CD4-positive, alpha-beta memory T cell (primary cell): ENCODE results near the gene COL4A6. TPM values are rescaled to one million over a fixed set of nuclear protein-coding genes. Genes with fewer than 3 reads are reported as not detected.
"Not testable (repeated sequence)": the region's sequence is repeated elsewhere in the genome, so short reads cannot be mapped to it uniquely, and the experiment has no call there.

Experiments used
- CTCF ChIA-PET: fragments of 350-600 bp; sonication (Branson Sonifier 250); formaldehyde crosslinking; loops from one replicate; lab custom pipeline; 2021; ENCODE audit warnings: inconsistent platforms; ENCODE audit not compliant: partially characterized antibody; lab: Charles Lee
- POLR2A ChIA-PET: fragments of 350-600 bp; sonication (Branson Sonifier 250); formaldehyde crosslinking; loops from one replicate; lab custom pipeline; 2021; ENCODE audit not compliant: partially characterized antibody; lab: Charles Lee
- DNase-seq, 5 donors: peaks; one replicate each; pipeline versions ENCODE4 v3.0.0 to v3.0.0-alpha.2; 2020 to 2022; ENCODE audit warnings: mixed read lengths in 1 of 5
- H3K27ac ChIP-seq: one replicate; pipeline ENCODE4 v1.7.0; 2013; ENCODE audit warnings: low read depth, low read length
- H3K27me3 ChIP-seq: 2 replicates; pipeline ENCODE4 v1.7.0; 2013; ENCODE audit warnings: mild to moderate bottlenecking, low read length, moderate library complexity; ENCODE audit not compliant: insufficient read depth
- H3K36me3 ChIP-seq: 2 replicates; pipeline ENCODE4 v1.7.0; 2013; ENCODE audit warnings: mild to moderate bottlenecking, low read length, moderate library complexity; ENCODE audit not compliant: insufficient read depth
- H3K4me1 ChIP-seq: 2 replicates; pipeline ENCODE4 v1.7.0; 2013; ENCODE audit warnings: mild to moderate bottlenecking, low read length, moderate library complexity; ENCODE audit not compliant: insufficient read depth
- H3K4me3 ChIP-seq, 2 donors: one replicate each; pipeline ENCODE4 v1.7.0; 2013; ENCODE audit warnings: low read length in 2 of 2, mild to moderate bottlenecking in 1 of 2
- H3K9me3 ChIP-seq, 2 donors: one replicate each; pipeline ENCODE4 v1.7.0; 2013; ENCODE audit warnings: low read length in 2 of 2, control low read depth in 1 of 2; ENCODE audit not compliant: control insufficient read depth in 1 of 2
- H3K27ac Mint-ChIP-seq, 7 donors: one replicate each; pipeline ENCODE4 v1.8.0; 2020 to 2021; ENCODE audit warnings: mixed read lengths in 7 of 7, mild to moderate bottlenecking in 6 of 7, inconsistent platforms in 3 of 7, moderate library complexity in 3 of 7
- H3K27me3 Mint-ChIP-seq, 2 donors: one replicate each; pipeline ENCODE4 v1.8.0; 2020 to 2021; ENCODE audit warnings: mixed read lengths in 2 of 2
- H3K36me3 Mint-ChIP-seq, 2 donors: one replicate each; pipeline ENCODE4 v1.8.0; 2020 to 2021; ENCODE audit warnings: mixed read lengths in 2 of 2, inconsistent platforms in 1 of 2, mild to moderate bottlenecking in 1 of 2
- H3K4me1 Mint-ChIP-seq, 4 donors: one replicate each; pipeline ENCODE4 v1.8.0; 2020 to 2021; ENCODE audit warnings: mixed read lengths in 4 of 4, mild to moderate bottlenecking in 1 of 4
- H3K4me3 Mint-ChIP-seq, 8 donors: one replicate each; pipeline ENCODE4 v1.8.0; 2020 to 2021; ENCODE audit warnings: mixed read lengths in 8 of 8, mild to moderate bottlenecking in 7 of 8, moderate library complexity in 6 of 8, inconsistent platforms in 3 of 8
- H3K9me3 Mint-ChIP-seq, 8 donors: one replicate each; pipeline ENCODE4 v1.8.0; 2020 to 2021; ENCODE audit warnings: mixed read lengths in 8 of 8, mild to moderate bottlenecking in 5 of 8, inconsistent platforms in 3 of 8, moderate library complexity in 1 of 8
- intact Hi-C: fragments of 100-400 bp; cut with micrococcal nuclease; formaldehyde crosslinking; loops from one replicate; pipeline ENCODE4 v1.15.1; 2023
- polyA plus RNA-seq, 2 donors: library from polyadenylated mRNA; unstranded; fragments of 300-500 nt; fragmentation: Illumina TruSeq; gene quantifications; one replicate each; pipeline ENCODE4 v1.2.3, GENCODE V29; 2021
- total RNA-seq, 2 experiments: library from RNA; stranded (reverse); gene quantifications; one replicate each; pipeline ENCODE4 v1.2.3, GENCODE V29; 2021

COL4A6 gene
- total and polyA plus RNA-seq, 4 experiments from 2014 or later = not detected

GRCh38 chrX:108376821-108377220 is 61.4 kb downstream of the COL4A6 start:
- intact Hi-C loops, POLR2A ChIA-PET, H3K4me1 Mint-ChIP-seq, H3K4me3 Mint-ChIP-seq, H3K9me3 ChIP-seq, H3K9me3 Mint-ChIP-seq, H3K27ac ChIP-seq, H3K27me3 Mint-ChIP-seq, H3K27ac Mint-ChIP-seq, H3K4me1 ChIP-seq, H3K36me3 ChIP-seq, DNase-seq, H3K27me3 ChIP-seq, CTCF ChIA-PET, H3K36me3 Mint-ChIP-seq, H3K4me3 ChIP-seq: not testable (repeated sequence)

DNA sequence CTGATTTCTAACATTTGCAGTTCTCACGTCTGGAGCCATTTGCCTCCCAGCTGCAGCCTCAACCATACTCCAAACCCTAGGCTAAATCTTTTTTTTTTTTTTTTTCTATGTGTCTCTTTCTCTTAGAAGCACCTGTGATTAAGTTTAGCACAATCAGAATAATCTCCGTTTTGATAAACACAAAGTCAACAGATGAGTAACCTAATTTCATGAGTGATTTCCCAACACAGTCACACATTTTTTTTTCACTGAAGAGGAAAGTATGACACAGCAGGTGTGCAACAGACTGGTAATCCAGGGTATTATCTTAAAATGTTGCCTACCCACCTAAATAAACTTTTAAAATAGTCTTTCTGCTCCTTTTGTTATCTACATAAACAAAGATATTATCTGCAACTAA is 62.6 kb downstream of the COL4A6 start:
- H3K36me3 Mint-ChIP-seq, H3K27me3 Mint-ChIP-seq, POLR2A ChIA-PET, H3K4me1 ChIP-seq, DNase-seq, H3K27me3 ChIP-seq, CTCF ChIA-PET, H3K27ac Mint-ChIP-seq, H3K4me3 Mint-ChIP-seq, intact Hi-C loops, H3K36me3 ChIP-seq, H3K9me3 ChIP-seq, H3K4me3 ChIP-seq, H3K4me1 Mint-ChIP-seq, H3K9me3 Mint-ChIP-seq, H3K27ac ChIP-seq: not testable (repeated sequence)

GRCh38 chrX:108366644-108367406 is 71.4 kb downstream of the COL4A6 start:
- DNase-seq = no peak
- no peaks in the 10 kb centered on the region for H3K36me3 Mint-ChIP-seq
- POLR2A ChIA-PET = no interaction called here

DNA sequence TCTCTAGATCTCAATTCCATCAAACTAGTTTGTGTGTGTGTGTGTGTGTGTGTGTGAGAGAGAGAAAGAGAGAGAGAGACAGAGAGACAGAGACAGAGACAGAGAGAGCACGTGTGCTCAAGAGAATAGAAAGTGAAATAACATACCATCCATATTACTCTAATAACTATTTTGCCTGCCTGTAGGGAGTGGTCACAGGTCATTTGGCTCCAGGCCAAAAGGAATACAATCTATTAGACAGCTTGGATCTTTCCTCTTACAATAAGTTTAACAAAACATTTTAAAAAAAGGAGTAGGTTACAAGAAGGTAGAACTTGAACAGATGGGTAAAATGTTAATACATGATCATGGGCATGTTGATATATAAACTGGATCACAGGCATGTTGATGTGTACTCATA is 76.2 kb downstream of the COL4A6 start:
- intact Hi-C loops = no loop called here
- Histone ChIP-seq H3K36me3 (no peaks in the 10 kb centered on the region), H3K9me3 (no peaks in the 10 kb centered on the region), H3K4me1 (no peaks in the 10 kb centered on the region), H3K4me3 (no peak overlapping the region), H3K27me3 (no peaks in the 10 kb centered on the region), H3K27ac (no peak overlapping the region)
- peaks cover 0 to 2% (median 0%) of the 10 kb centered on the region in 8 donors for H3K9me3 Mint-ChIP-seq
- CTCF ChIA-PET = no interaction called here
- H3K27me3 Mint-ChIP-seq = peaks cover 0 to 1% of the 10 kb centered on the region in 2 donors
- H3K27ac Mint-ChIP-seq = no peak overlapping the region
- POLR2A ChIA-PET = no interaction called here
- H3K4me3 Mint-ChIP-seq = no peak overlapping the region
- no peaks in the 10 kb centered on the region for H3K4me1 Mint-ChIP-seq
- H3K36me3 Mint-ChIP-seq = no peaks in the 10 kb centered on the region
- DNase-seq = no peak

More at GRCh38 chrX:108366644-108367406, 71.4 kb downstream of the COL4A6 start:
- Mint-ChIP-seq H3K4me3 (no peak overlapping the region), H3K27me3 (no peaks in the 10 kb centered on the region), H3K4me1 (no peaks in the 10 kb centered on the region), H3K9me3 (peaks cover 0 to 2% (median 0%) of the 10 kb centered on the region in 8 donors), H3K27ac (no peak overlapping the region)
- Histone ChIP-seq H3K36me3 (no peaks in the 10 kb centered on the region), H3K4me1 (no peaks in the 10 kb centered on the region), H3K27me3 (no peaks in the 10 kb centered on the region), H3K4me3 (no peak overlapping the region), H3K27ac (no peak overlapping the region), H3K9me3 (no peaks in the 10 kb centered on the region)
- CTCF ChIA-PET = no interaction called here
- intact Hi-C loops = no loop called here

DNA sequence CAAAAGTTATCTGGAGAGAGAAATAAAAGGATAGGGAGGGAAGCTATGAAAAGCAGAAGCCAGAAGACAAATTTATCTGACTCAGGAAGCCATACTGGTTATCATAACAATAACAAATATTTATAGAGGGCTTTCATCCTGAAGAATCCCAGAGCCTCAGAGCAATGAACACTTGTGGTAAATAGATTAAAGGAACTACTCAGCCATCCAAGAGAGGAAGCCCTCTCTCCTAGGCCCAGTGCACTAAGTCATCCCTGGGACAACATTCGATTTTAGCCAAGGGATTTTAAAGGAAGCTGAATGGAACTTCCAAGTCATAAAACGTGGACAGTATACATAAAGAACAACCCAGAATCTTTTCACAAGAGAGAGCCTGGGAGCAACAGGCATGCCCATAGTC is 76.9 kb downstream of the COL4A6 start:
- H3K36me3 Mint-ChIP-seq = no peaks in the 10 kb centered on the region
- peaks cover 0 to 1% of the 10 kb centered on the region in 2 donors for H3K27me3 Mint-ChIP-seq
- H3K9me3 ChIP-seq = no peaks in the 10 kb centered on the region
- no peak overlapping the region for H3K27ac ChIP-seq
- H3K27me3 ChIP-seq = no peaks in the 10 kb centered on the region
- H3K9me3 Mint-ChIP-seq = peaks cover 0 to 2% (median 0%) of the 10 kb centered on the region in 8 donors
- no peaks in the 10 kb centered on the region for H3K36me3 ChIP-seq
- no peaks in the 10 kb centered on the region for H3K4me1 Mint-ChIP-seq
- no peak overlapping the region for H3K27ac Mint-ChIP-seq
- CTCF ChIA-PET = no interaction called here
- H3K4me3 ChIP-seq = no peak overlapping the region
- POLR2A ChIA-PET = no interaction called here
- H3K4me1 ChIP-seq = no peaks in the 10 kb centered on the region
- intact Hi-C loops = no loop called here
- no peak for DNase-seq
- H3K4me3 Mint-ChIP-seq = no peak overlapping the region

DNA sequence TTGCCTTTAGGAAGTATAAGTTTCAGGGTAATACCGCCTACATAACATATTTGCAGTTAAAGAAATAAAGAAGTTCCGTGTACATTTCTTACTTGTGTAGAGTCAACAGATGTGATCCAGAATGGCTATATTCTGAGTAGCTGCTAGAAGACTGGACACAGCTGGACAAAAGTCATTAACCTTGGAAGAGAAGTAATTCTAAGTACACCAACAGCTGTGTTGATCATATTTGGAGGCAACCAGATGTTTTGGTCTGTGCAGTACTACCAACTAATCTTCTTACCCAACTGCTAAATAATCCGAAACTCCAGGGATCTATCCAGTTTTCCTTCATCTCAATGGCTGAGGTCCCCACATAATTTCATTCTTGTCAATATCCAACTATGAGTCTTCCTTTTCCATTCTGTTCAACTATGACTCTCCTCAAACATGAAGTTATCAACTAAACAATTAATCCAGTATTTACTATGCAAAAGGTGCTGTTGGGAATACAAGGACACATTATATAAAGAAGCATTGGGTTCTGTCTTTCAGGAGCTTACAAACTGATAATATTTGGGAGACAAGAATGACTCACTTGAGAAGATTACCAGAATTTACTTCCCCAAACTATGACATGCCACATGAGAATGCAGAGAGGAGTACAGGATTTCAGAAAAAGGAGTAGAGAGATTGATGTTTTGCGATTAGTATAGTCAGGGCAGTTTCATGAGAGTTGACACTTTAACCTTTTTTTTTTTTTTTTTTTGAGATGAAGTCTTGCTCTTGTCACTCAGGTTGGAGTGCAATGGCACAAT is 78.2 kb downstream of the COL4A6 start:
- CTCF ChIA-PET = no interaction called here
- Mint-ChIP-seq H3K27me3 (peaks cover 0 to 1% of the 10 kb centered on the region in 2 donors), H3K4me3 (no peak overlapping the region), H3K9me3 (peaks cover 0 to 2% (median 0%) of the 10 kb centered on the region in 8 donors), H3K27ac (no peak overlapping the region), H3K36me3 (no peaks in the 10 kb centered on the region), H3K4me1 (no peaks in the 10 kb centered on the region)
- Histone ChIP-seq H3K27ac (no peak overlapping the region), H3K27me3 (no peaks in the 10 kb centered on the region), H3K4me3 (no peak overlapping the region), H3K4me1 (no peaks in the 10 kb centered on the region), H3K9me3 (no peaks in the 10 kb centered on the region), H3K36me3 (no peaks in the 10 kb centered on the region)
- POLR2A ChIA-PET = no interaction called here
- DNase-seq = no peak
- intact Hi-C loops = no loop called here

- Mint-ChIP-seq H3K4me1 (no peaks in the 10 kb centered on the region), H3K36me3 (no peaks in the 10 kb centered on the region), H3K4me3 (no peak overlapping the region), H3K9me3 (no peaks in the 10 kb centered on the region), H3K27ac (no peak overlapping the region), H3K27me3 (peaks cover 0 to 1% of the 10 kb centered on the region in 2 donors)
- no peak for DNase-seq
- Histone ChIP-seq H3K36me3 (no peaks in the 10 kb centered on the region), H3K4me1 (no peaks in the 10 kb centered on the region), H3K27me3 (no peaks in the 10 kb centered on the region), H3K9me3 (no peaks in the 10 kb centered on the region), H3K4me3 (no peak overlapping the region), H3K27ac (no peak overlapping the region)
- ChIA-PET CTCF (no interaction called here), POLR2A (no interaction called here)
- intact Hi-C loops = no loop called here
Measured at GRCh38 chrX:108353452-108353851, 84.8 kb downstream of the COL4A6 start.
